Spleen (tissue), 11 donors: ENCODE results near the gene DAZAP2. TPM values are rescaled to one million over a fixed set of nuclear protein-coding genes. Genes with fewer than 3 reads are reported as not detected.
"Not testable (repeated sequence)": the region's sequence is repeated elsewhere in the genome, so short reads cannot be mapped to it uniquely, and the experiment has no call there.

ENCODE experiments used
- DNase-seq: peaks from one replicate; pipeline ENCODE4 v3.0.0-alpha.2; 2020
- H3K27ac ChIP-seq, 8 donors: fragments of 200-600 bp; sonication (generic) in 7 of 8; 1 replicate in 4 of 8; 2 replicates in 4 of 8; pipeline versions ENCODE4 v1.5.0 to v1.8.0; 2016 to 2021; ENCODE audit warnings: inconsistent platforms in 4 of 8, mild to moderate bottlenecking in 4 of 8, moderate library complexity in 1 of 8
- H3K27me3 ChIP-seq, 7 donors: fragments of 200-600 bp; sonication (generic) in 6 of 7; replicated peaks in 1 of 7; 1 replicate in 4 of 7; 2 replicates in 3 of 7; pipeline versions ENCODE4 v1.5.0 to v1.8.0; 2016 to 2021; ENCODE audit warnings: inconsistent platforms in 3 of 7, mild to moderate bottlenecking in 1 of 7
- H3K36me3 ChIP-seq, 6 donors: fragments of 200-600 bp; sonication (generic) in 5 of 6; 1 replicate in 4 of 6; 2 replicates in 2 of 6; pipeline versions ENCODE4 v1.5.0 to v1.8.0; 2016 to 2021; ENCODE audit warnings: inconsistent platforms in 2 of 6
- H3K4me1 ChIP-seq, 6 donors: fragments of 200-600 bp; sonication (generic) in 5 of 6; 1 replicate in 3 of 6; 2 replicates in 3 of 6; pipeline versions ENCODE4 v1.5.0 to v1.8.0; 2016 to 2021; ENCODE audit warnings: inconsistent platforms in 3 of 6
- H3K4me3 ChIP-seq, 8 donors: fragments of 200-600 bp; sonication (generic) in 7 of 8; 1 replicate in 4 of 8; 2 replicates in 4 of 8; pipeline versions ENCODE4 v1.5.0 to v1.8.0; 2016 to 2021; ENCODE audit warnings: inconsistent platforms in 4 of 8, mild to moderate bottlenecking in 4 of 8, moderate library complexity in 2 of 8
- H3K9me3 ChIP-seq, 8 donors: fragments of 200-600 bp; sonication (generic) in 7 of 8; 1 replicate in 4 of 8; 2 replicates in 4 of 8; pipeline versions ENCODE4 v1.5.0 to v1.8.0; 2016 to 2021; ENCODE audit warnings: inconsistent platforms in 4 of 8
- POLR2A ChIP-seq, 3 donors: fragments of 450-650 bp; IDR thresholded peaks; one replicate each; pipeline ENCODE4 v1.5.1; 2017; ENCODE audit warnings: antibody characterized with exemption in 3 of 3, mild to moderate bottlenecking in 1 of 3
- POLR2AphosphoS5 ChIP-seq, 3 donors: sonication (generic); formaldehyde crosslinking; IDR thresholded peaks; one replicate each; pipeline ENCODE4 v1.5.1; 2017; ENCODE audit warnings: antibody characterized with exemption in 3 of 3
- WGBS, 5 donors: extraction: QIAGEN DNeasy Blood & Tissue Kit in 3 of 5; methylation state at CpG; one replicate each; pipeline versions ENCODE4 v1.1.5 to v1.1.7; 2013 to 2018; 5-methylcytosine and 5-hydroxymethylcytosine counted together
- intact Hi-C: fragments of 100-400 bp; cut with DNase I; formaldehyde crosslinking; loops from one replicate; pipeline ENCODE4 v1.15.0; 2023; ENCODE audit warnings: low total_unique reads
- polyA plus RNA-seq, 3 donors: library from polyadenylated mRNA; stranded (reverse); fragments of 200-250 nt; gene quantifications; one replicate each; pipeline ENCODE4 v1.2.1, GENCODE V29; 2013
- total RNA-seq, 7 donors: library from RNA; depleted of rRNA in 3 of 7; stranded (reverse); fragments of >200 nt in 3 of 7; fragmentation: NEBNext Ultra II Directional in 4 of 7; extraction: Animal tissue kit (Norgen Biotek cat#: 25700) in 4 of 7; gene quantifications; one replicate each; pipeline versions ENCODE4 v1.1.0 to v1.2.1, GENCODE V29; 2016 to 2021
- TF ChIP-seq, protein P1 (sequence below), 11 experiments: fragments of 200-600 bp in 7 of 11; fragments of 450-650 bp in 4 of 11; sonication (generic) in 4 of 11; IDR thresholded peaks in 8 of 11; conservative IDR thresholded peaks in 3 of 11; 1 replicate in 7 of 11; 2 replicates in 4 of 11; pipeline versions ENCODE4 v1.4.0 to v1.8.0; 2016 to 2021; ENCODE audit warnings: antibody characterized with exemption in 11 of 11, inconsistent platforms in 4 of 11, mild to moderate bottlenecking in 1 of 11
- donor health status: healthy with polysubstance abuse.
- donor health status: DM: no; HTN: no; CAD: no; lungs with moderate emphysema.
- donor health status: DM: no; HTN: no; CAD: no.
- donor health status: Bipolar disorder and iron deficiency.
- donor health status: healthy.
- donor health status: DM: no; HTN: no; CAD: no.
- donor health status: DM: yes; HTN: yes; CAD: no.

Gene DAZAP2
- total and polyA plus RNA-seq, 10 donors = 181 to 493 (median 292) TPM

DNA sequence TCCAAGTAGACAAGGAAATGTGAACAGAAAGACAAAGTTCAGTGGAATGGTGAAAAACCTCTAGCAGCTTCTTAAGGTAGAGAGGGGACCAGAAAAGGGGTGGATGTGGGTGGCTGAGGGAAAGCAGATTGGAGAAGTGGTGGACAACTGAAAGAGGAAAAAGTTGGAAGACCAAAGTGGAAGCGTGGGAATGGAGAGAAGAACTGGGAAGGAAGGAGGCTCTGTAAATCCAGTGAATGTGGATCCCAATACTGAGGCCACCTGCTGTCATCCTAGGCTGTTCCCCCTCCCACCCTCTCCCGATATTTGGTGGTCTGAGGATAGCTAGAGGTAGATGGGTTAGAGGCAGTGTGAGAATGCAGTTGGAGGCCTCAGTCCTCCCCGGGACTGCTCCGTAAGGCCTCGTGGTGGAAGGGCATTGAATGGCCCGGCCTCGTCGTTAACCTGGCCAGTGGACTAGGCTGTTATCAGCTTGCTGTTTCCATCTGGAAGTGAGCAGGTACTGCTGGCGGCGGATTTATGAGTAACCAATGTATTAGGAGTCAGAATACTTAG lies 19.9 kb upstream of the DAZAP2 start:
- Histone ChIP-seq H3K9me3 (no peaks in the 10 kb centered on the region), H3K4me1 (peaks cover 6 to 30% (median 26%) of the 10 kb centered on the region in 6 donors), H3K27me3 (no peaks in the 10 kb centered on the region), H3K4me3 (peak overlapping the region; percentile 67 to 87 (median 71)), H3K27ac (peak overlapping the region; percentile 90 to 99 (median 96)), H3K36me3 (peaks cover 0 to 8% (median 0%) of the 10 kb centered on the region in 6 donors)
- TF ChIP-seq, protein P1, sequence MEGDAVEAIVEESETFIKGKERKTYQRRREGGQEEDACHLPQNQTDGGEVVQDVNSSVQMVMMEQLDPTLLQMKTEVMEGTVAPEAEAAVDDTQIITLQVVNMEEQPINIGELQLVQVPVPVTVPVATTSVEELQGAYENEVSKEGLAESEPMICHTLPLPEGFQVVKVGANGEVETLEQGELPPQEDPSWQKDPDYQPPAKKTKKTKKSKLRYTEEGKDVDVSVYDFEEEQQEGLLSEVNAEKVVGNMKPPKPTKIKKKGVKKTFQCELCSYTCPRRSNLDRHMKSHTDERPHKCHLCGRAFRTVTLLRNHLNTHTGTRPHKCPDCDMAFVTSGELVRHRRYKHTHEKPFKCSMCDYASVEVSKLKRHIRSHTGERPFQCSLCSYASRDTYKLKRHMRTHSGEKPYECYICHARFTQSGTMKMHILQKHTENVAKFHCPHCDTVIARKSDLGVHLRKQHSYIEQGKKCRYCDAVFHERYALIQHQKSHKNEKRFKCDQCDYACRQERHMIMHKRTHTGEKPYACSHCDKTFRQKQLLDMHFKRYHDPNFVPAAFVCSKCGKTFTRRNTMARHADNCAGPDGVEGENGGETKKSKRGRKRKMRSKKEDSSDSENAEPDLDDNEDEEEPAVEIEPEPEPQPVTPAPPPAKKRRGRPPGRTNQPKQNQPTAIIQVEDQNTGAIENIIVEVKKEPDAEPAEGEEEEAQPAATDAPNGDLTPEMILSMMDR (IDR thresholded peaks at IDR 0.05 in 8 of 11, conservative IDR thresholded peaks at IDR 0.05 in 3 of 11) = no peak
- TF ChIP-seq POLR2A (IDR thresholded peaks at IDR 0.05) (no peak), POLR2AphosphoS5 (IDR thresholded peaks at IDR 0.05) (no peak)
- no peak for DNase-seq
- 53 to 58% (median 55%) methylated on average over 10 of the region's 10 CpGs for WGBS, 5 donors
- intact Hi-C loops = no loop called here

DNA sequence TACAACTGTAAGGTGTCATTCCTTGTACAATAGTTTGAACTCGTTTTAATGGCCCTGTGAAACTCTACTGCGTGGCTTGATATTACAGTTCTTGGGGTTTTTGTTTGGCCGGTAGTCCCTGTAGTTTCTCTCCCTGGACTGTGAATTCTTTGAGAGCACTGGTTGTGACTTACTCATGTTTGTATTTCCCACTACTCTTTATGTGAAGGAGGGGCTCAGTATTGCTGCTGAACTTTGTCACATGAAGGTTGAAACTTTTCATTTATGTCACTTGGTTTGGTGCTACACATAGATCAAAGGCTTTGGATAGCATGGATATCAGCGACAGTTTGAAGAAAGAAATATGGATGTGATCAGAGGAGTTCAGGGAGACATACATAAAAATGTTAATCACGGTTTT lies 19.3 kb upstream of the DAZAP2 start:
- H3K4me3 ChIP-seq = peak overlapping the region in 1 of 8 donors; percentile 74
- H3K36me3 ChIP-seq = peaks cover 0 to 4% (median 0%) of the 10 kb centered on the region in 6 donors
- DNase-seq = no peak
- WGBS, 5 donors = 78 to 89% (median 84%) methylated on average over 5 of the region's 5 CpGs
- no peaks in the 10 kb centered on the region for H3K27me3 ChIP-seq
- H3K4me1 ChIP-seq = peaks cover 6 to 30% (median 26%) of the 10 kb centered on the region in 6 donors
- TF ChIP-seq POLR2A (IDR thresholded peaks at IDR 0.05) (no peak), POLR2AphosphoS5 (IDR thresholded peaks at IDR 0.05) (no peak)
- TF ChIP-seq, protein P1 (IDR thresholded peaks at IDR 0.05 in 8 of 11, conservative IDR thresholded peaks at IDR 0.05 in 3 of 11) = no peak
- H3K27ac ChIP-seq = peak overlapping the region; percentile 90 to 99 (median 96)
- no peaks in the 10 kb centered on the region for H3K9me3 ChIP-seq
- intact Hi-C loops = no loop called here

DNA sequence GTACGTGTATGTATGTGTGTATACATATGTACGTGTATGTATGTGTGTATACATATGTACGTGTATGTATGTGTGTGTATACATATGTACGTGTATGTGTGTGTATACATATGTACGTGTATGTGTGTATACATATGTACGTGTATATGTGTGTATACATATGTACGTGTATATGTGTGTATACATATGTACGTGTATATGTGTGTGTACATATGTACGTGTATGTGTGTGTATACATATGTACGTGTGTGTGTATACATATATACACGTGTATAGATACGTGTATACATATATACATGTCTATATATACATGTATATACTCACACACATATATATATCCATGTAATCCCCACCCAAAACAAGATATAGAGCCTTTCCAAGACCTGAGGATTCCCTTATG lies 18.8 kb upstream of the DAZAP2 start:
- 85 to 93% (median 89%) methylated on average over 12 of the region's 12 CpGs for WGBS, 5 donors
- not testable (repeated sequence) for H3K27ac ChIP-seq

DNA sequence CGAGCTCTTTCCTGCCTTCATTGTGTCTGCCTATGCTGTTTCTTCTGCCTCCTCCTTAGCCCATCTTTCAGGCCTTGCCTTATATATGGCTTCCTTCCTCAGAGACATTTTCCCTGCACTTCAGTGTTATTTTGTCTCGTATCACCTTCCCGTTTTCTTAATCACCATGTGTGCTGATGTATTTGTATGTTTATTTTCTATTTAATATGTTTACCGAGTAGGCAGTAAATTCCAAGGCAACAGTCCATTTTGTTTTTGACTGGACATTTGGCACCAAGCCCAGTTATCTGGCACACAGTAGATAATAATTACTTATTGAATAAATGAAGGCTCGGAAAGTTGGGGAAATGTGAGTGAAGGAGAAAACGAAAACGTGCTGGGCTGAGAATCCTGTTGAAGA lies 16.2 kb upstream of the DAZAP2 start:
- TF ChIP-seq, protein P1 (IDR thresholded peaks at IDR 0.05 in 8 of 11, conservative IDR thresholded peaks at IDR 0.05 in 3 of 11) = no peak
- no peak for TF ChIP-seq POLR2AphosphoS5 (IDR thresholded peaks at IDR 0.05)
- TF ChIP-seq POLR2A (IDR thresholded peaks at IDR 0.05) = no peak
- no peaks in the 10 kb centered on the region for H3K9me3 ChIP-seq
- peaks cover 6 to 16% (median 14%) of the 10 kb centered on the region in 6 donors for H3K4me1 ChIP-seq
- DNase-seq = no peak
- intact Hi-C loops = no loop called here
- H3K27me3 ChIP-seq = no peaks in the 10 kb centered on the region
- no peaks in the 10 kb centered on the region for H3K36me3 ChIP-seq
- WGBS, 5 donors = 54 to 76% (median 70%) methylated on average over 7 of the region's 7 CpGs
- H3K27ac ChIP-seq = no peak overlapping the region
- H3K4me3 ChIP-seq = no peak overlapping the region

More for the DNA sequence above, 18.8 kb upstream of the DAZAP2 start:
- DNase-seq, H3K27me3 ChIP-seq, intact Hi-C loops, H3K9me3 ChIP-seq, H3K4me3 ChIP-seq, H3K36me3 ChIP-seq: not testable (repeated sequence)
- peaks cover 6 to 30% (median 26%) of the 10 kb centered on the region in 6 donors for H3K4me1 ChIP-seq
